GM12865 (cell line): ENCODE measurements around the gene ETNK1.
"Not testable (repeated sequence)": the region's sequence is repeated elsewhere in the genome, so short reads cannot be mapped to it uniquely, and the experiment has no call there.

Experiments
- DNase-seq: peaks from one replicate; pipeline ENCODE4 v3.0.0; 2010; ENCODE audit warnings: low read depth
- H3K4me3 ChIP-seq: 2 replicates; pipeline ENCODE4 v1.5.1; 2011; ENCODE audit warnings: mild to moderate bottlenecking, low read depth, low read length, control low read depth
- CTCF ChIP-seq: IDR thresholded peaks from 2 replicates; pipeline ENCODE4 v1.5.1; 2011; ENCODE audit warnings: low read length, control low read depth, low read depth, inconsistent platforms; ENCODE audit not compliant: insufficient read depth; ENCODE audit errors: missing control alignments

ETNK1 gene

GRCh38 chr12:22624870-22625761 lies at the start of gene ETNK1:
Gene ETNK1 (plus strand): TSS chr12:22625171. CDS start chr12:22625431, 260 bp downstream.
- H3K4me3 ChIP-seq, result peak within 1 kb of the TSS; percentile 94
- TF ChIP-seq CTCF, result no peak
- peak; percentile 90 for DNase-seq

GRCh38 chr12:22576065-22576464 lies 48.9 kb upstream of the ETNK1 start:
- no peak overlapping the region for H3K4me3 ChIP-seq
- TF ChIP-seq CTCF, result no peak
- DNase-seq, result no peak

- no peak for TF ChIP-seq CTCF
- no peak for DNase-seq
- no peak overlapping the region for H3K4me3 ChIP-seq
Measured at GRCh38 chr12:22576473-22576872, 48.5 kb upstream of the ETNK1 start.

GRCh38 chr12:22577667-22578066 lies 47.3 kb upstream of the ETNK1 start:
- DNase-seq, result no peak
- no peak for TF ChIP-seq CTCF
- H3K4me3 ChIP-seq, result no peak overlapping the region

GRCh38 chr12:22578328-22578727 lies 46.6 kb upstream of the ETNK1 start:
- DNase-seq, result no peak
- TF ChIP-seq CTCF, result no peak
- H3K4me3 ChIP-seq, result no peak overlapping the region

- H3K4me3 ChIP-seq, result no peak overlapping the region
- TF ChIP-seq CTCF, result no peak
- no peak for DNase-seq
Measured at GRCh38 chr12:22588817-22589216, 36.2 kb upstream of the ETNK1 start.

- H3K4me3 ChIP-seq, result no peak overlapping the region
- TF ChIP-seq CTCF, result no peak
- DNase-seq, result no peak
Measured at GRCh38 chr12:22593864-22594263, 31.1 kb upstream of the ETNK1 start.

GRCh38 chr12:22597539-22597938 lies 27.4 kb upstream of the ETNK1 start:
- H3K4me3 ChIP-seq, DNase-seq: not testable (repeated sequence)
